ENCODE measurements around the gene ERCC6L2. TPM values are rescaled to one million over a fixed set of nuclear protein-coding genes. Genes with fewer than 3 reads are reported as not detected.

ERCC6L2 gene
- total RNA-seq, 2 experiments from 2014 or later = 30.8 to 31.3 TPM

DNA sequence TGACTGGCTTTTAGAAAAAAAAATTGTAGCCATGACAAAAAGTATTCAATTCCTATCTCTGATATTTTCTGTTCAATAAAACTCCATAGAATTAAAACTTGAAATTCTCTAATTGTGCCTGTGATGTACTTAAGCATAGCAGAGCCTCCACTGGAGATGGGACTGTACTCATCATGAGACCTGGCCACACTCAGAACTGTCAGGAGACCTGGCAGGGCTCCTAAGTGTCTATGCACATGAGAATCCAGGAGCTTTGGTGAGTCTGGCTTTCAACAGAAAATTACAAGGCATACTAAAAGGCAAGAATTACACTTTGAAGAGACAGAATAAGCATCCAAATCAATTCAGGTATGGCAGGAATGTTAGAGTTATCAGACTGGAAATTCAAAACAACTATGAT, 26.7 kb upstream of the ERCC6L2 start:
- H3K27ac ChIP-seq (ENCODE audit: low read depth in 1 of 2, low read length in 2 of 2) = no peak overlapping the region
- ChIA-PET POLR2A (no interaction called here), CTCF (no interaction called here)
- H3K9me3 Mint-ChIP-seq = no peaks in the 10 kb centered on the region
- TF ChIP-seq, protein P1, sequence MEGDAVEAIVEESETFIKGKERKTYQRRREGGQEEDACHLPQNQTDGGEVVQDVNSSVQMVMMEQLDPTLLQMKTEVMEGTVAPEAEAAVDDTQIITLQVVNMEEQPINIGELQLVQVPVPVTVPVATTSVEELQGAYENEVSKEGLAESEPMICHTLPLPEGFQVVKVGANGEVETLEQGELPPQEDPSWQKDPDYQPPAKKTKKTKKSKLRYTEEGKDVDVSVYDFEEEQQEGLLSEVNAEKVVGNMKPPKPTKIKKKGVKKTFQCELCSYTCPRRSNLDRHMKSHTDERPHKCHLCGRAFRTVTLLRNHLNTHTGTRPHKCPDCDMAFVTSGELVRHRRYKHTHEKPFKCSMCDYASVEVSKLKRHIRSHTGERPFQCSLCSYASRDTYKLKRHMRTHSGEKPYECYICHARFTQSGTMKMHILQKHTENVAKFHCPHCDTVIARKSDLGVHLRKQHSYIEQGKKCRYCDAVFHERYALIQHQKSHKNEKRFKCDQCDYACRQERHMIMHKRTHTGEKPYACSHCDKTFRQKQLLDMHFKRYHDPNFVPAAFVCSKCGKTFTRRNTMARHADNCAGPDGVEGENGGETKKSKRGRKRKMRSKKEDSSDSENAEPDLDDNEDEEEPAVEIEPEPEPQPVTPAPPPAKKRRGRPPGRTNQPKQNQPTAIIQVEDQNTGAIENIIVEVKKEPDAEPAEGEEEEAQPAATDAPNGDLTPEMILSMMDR (IDR thresholded peaks at IDR 0.05) = no peak
- no peak overlapping the region for H3K27ac Mint-ChIP-seq
- no peaks in the 10 kb centered on the region for H3K27me3 Mint-ChIP-seq
- peaks cover 3% of the 10 kb centered on the region for H3K4me1 ChIP-seq (ENCODE audit: insufficient read depth, low read length)
- no peak overlapping the region for H3K4me3 ChIP-seq (ENCODE audit: low read length)
- peaks cover 0 to 12% of the 10 kb centered on the region in 2 experiments for H3K9me3 ChIP-seq (ENCODE audit: control insufficient read depth in 1 of 2, insufficient read depth in 1 of 2, low read length in 2 of 2)
- ATAC-seq (ENCODE audit: poor library complexity) = no peak
- no peak overlapping the region for H3K4me3 Mint-ChIP-seq
- intact Hi-C loops (cut with DNase I, micrococcal nuclease) = no loop called here
- H3K36me3 ChIP-seq (ENCODE audit: insufficient read depth, low read length) = no peaks in the 10 kb centered on the region
- no peak for DNase-seq
- H3K36me3 Mint-ChIP-seq (ENCODE audit: low read depth) = peaks cover 17% of the 10 kb centered on the region
- peaks cover 9% of the 10 kb centered on the region for H3K4me1 Mint-ChIP-seq (ENCODE audit: low read depth)
- H3K27me3 ChIP-seq (ENCODE audit: control insufficient read depth in 1 of 2, insufficient read depth in 2 of 2, low read length in 2 of 2) = no peaks in the 10 kb centered on the region

DNA sequence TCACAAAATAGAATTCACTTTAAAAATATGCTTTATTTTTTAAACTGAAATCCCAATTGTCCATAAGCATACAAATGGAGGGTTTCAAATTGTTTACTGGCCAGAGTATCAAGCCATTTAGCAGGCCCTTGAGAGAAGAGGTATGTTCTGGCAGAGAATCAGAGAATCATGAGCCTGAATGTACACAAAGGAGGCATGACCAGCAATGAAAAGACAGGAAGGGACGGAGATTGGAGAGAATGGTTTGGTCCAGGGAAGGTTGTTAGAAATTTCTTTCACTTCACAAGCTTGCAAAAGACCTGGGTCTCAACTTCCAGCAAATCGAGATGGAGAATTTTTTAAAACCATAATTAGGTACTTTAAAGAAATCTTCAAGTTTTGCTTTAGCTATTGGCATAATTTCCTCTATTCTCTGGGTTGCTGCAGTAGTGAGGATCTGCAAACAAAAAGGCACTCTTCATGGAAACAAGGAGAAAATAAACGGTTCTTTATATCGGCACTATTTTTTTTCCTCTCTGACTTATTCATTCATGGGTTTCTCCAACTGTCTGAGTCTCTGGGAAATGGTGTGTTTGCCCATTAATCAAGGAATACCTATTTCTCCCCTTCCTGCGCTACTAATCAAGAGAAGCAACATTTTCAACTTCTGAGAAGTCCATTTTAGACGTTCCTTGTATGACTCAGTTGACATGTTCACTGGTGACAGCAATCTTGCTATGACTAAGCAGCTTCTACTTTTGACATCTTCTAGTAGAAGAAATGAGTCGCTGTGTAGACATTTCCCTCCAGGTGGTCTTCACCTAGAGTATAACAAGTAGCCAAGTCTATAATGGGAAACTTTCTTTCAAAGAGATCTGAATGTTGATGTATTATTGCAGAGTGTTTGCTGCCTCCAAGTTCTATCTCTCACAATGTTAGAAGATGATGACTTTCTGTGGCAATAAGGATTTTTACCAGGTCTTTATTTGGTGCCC, 23.1 kb upstream of the ERCC6L2 start:
- intact Hi-C loops (cut with DNase I, micrococcal nuclease) = loop anchor here in 1 of 2 experiments (5.0 kb wide), 1 partner anchor 55 kb away; no protein-coding TSS in a partner anchor
- peaks cover 0 to 8% of the 10 kb centered on the region in 2 experiments for H3K9me3 ChIP-seq (ENCODE audit: control insufficient read depth in 1 of 2, insufficient read depth in 1 of 2, low read length in 2 of 2)
- H3K4me3 ChIP-seq (ENCODE audit: low read length) = no peak overlapping the region
- ATAC-seq (ENCODE audit: poor library complexity) = no peak
- H3K27me3 ChIP-seq (ENCODE audit: control insufficient read depth in 1 of 2, insufficient read depth in 2 of 2, low read length in 2 of 2) = no peaks in the 10 kb centered on the region
- no peaks in the 10 kb centered on the region for H3K9me3 Mint-ChIP-seq
- H3K27ac ChIP-seq (ENCODE audit: low read depth in 1 of 2, low read length in 2 of 2) = no peak overlapping the region
- H3K36me3 ChIP-seq (ENCODE audit: insufficient read depth, low read length) = no peaks in the 10 kb centered on the region
- H3K27ac Mint-ChIP-seq = no peak overlapping the region
- TF ChIP-seq, protein P1 (IDR thresholded peaks at IDR 0.05) = no peak
- DNase-seq = no peak
- no peak overlapping the region for H3K4me3 Mint-ChIP-seq
- peaks cover 13% of the 10 kb centered on the region for H3K36me3 Mint-ChIP-seq (ENCODE audit: low read depth)
- H3K27me3 Mint-ChIP-seq = no peaks in the 10 kb centered on the region
- POLR2A ChIA-PET = no interaction called here
- peaks cover 17% of the 10 kb centered on the region for H3K4me1 Mint-ChIP-seq (ENCODE audit: low read depth)
- CTCF ChIA-PET = interaction anchor here (0.9 to 1.1 kb wide), 2 partner anchors 8 to 15 kb away, joined by 3 read pairs; no protein-coding TSS in a partner anchor
- peaks cover 3% of the 10 kb centered on the region for H3K4me1 ChIP-seq (ENCODE audit: insufficient read depth, low read length)

GRCh38 chr9:95854386-95855020, 21.0 kb upstream of the ERCC6L2 start:
- Mint-ChIP-seq H3K27ac (no peak overlapping the region), H3K36me3 (ENCODE audit: low read depth) (peaks cover under 1% of the 10 kb centered on the region), H3K27me3 (no peaks in the 10 kb centered on the region), H3K9me3 (no peaks in the 10 kb centered on the region), H3K4me3 (no peak overlapping the region), H3K4me1 (ENCODE audit: low read depth) (peaks cover 17% of the 10 kb centered on the region)
- POLR2A ChIA-PET = no interaction called here
- intact Hi-C loops (cut with DNase I, micrococcal nuclease) = loop anchor here in 1 of 2 experiments (5.0 kb wide), 1 partner anchor 53 kb away; no protein-coding TSS in a partner anchor
- Histone ChIP-seq H3K27ac (ENCODE audit: low read depth in 1 of 2, low read length in 2 of 2) (no peak overlapping the region), H3K36me3 (ENCODE audit: insufficient read depth, low read length) (no peaks in the 10 kb centered on the region), H3K27me3 (ENCODE audit: control insufficient read depth in 1 of 2, insufficient read depth in 2 of 2, low read length in 2 of 2) (no peaks in the 10 kb centered on the region), H3K9me3 (ENCODE audit: control insufficient read depth in 1 of 2, insufficient read depth in 1 of 2, low read length in 2 of 2) (no peaks in the 10 kb centered on the region), H3K4me1 (ENCODE audit: insufficient read depth, low read length) (peaks cover 3% of the 10 kb centered on the region), H3K4me3 (ENCODE audit: low read length) (no peak overlapping the region)
- ATAC-seq (ENCODE audit: poor library complexity) (no peak), DNase-seq (no peak)
- CTCF ChIA-PET = no interaction called here
- TF ChIP-seq, protein P1 (IDR thresholded peaks at IDR 0.05) = no peak
